Trophoblast cell (in vitro differentiated cells and primary cell): Measurements from ENCODE around the gene MTURN.

ENCODE experiments used
- DNase-seq, 2 donors: peaks; one replicate each; pipeline ENCODE4 v3.0.0-alpha.2; 2016
- H2AFZ ChIP-seq: 2 replicates; pipeline ENCODE4 v1.6.1; 2013; ENCODE audit warnings: low read length, moderate library complexity, mild to moderate bottlenecking; ENCODE audit not compliant: insufficient read depth, poor library complexity
- H2AK5ac ChIP-seq: 2 replicates; pipeline ENCODE4 v1.6.1; 2013; ENCODE audit warnings: mild to moderate bottlenecking, low read length
- H2BK120ac ChIP-seq: 2 replicates; pipeline ENCODE4 v1.6.1; 2013; ENCODE audit warnings: low read length, mild to moderate bottlenecking, moderate library complexity; ENCODE audit not compliant: insufficient read depth, poor library complexity
- H2BK12ac ChIP-seq: 2 replicates; pipeline ENCODE4 v1.6.1; 2013; ENCODE audit warnings: mild to moderate bottlenecking, low read length, moderate library complexity
- H2BK5ac ChIP-seq: 2 replicates; pipeline ENCODE4 v1.6.1; 2013; ENCODE audit warnings: low read length, low read depth, moderate library complexity, mild to moderate bottlenecking; ENCODE audit not compliant: poor library complexity
- H3K14ac ChIP-seq: 2 replicates; pipeline ENCODE4 v1.6.1; 2013; ENCODE audit warnings: mild to moderate bottlenecking, low read length
- H3K18ac ChIP-seq: 2 replicates; pipeline ENCODE4 v1.6.1; 2013; ENCODE audit warnings: mild to moderate bottlenecking, low read length
- H3K23ac ChIP-seq: 2 replicates; pipeline ENCODE4 v1.6.1; 2013; ENCODE audit warnings: low read length
- H3K27ac ChIP-seq: 2 replicates; pipeline ENCODE4 v1.5.1; 2013; ENCODE audit warnings: low read depth, mild to moderate bottlenecking, inconsistent platforms, low read length, moderate library complexity
- H3K27me3 ChIP-seq: 2 replicates; pipeline ENCODE4 v1.6.1; 2013; ENCODE audit warnings: inconsistent platforms, mild to moderate bottlenecking, low read length, moderate library complexity; ENCODE audit not compliant: insufficient read depth
- H3K36me3 ChIP-seq, 2 experiments: 1 replicate in 1 of 2; 2 replicates in 1 of 2; pipeline ENCODE4 v1.6.1; 2013; ENCODE audit warnings: low read length in 2 of 2, mild to moderate bottlenecking in 2 of 2, moderate library complexity in 1 of 2; ENCODE audit not compliant: insufficient read depth in 2 of 2, control insufficient read depth in 1 of 2
- H3K4ac ChIP-seq: 2 replicates; pipeline ENCODE4 v1.6.1; 2013; ENCODE audit warnings: low read depth, mild to moderate bottlenecking, low read length, moderate library complexity
- H3K4me1 ChIP-seq, 2 experiments: 1 replicate in 1 of 2; 2 replicates in 1 of 2; pipeline ENCODE4 v1.6.1; 2013; ENCODE audit warnings: low read length in 2 of 2, mild to moderate bottlenecking in 2 of 2, moderate library complexity in 1 of 2; ENCODE audit not compliant: insufficient read depth in 2 of 2, control insufficient read depth in 1 of 2
- H3K4me2 ChIP-seq: 2 replicates; pipeline ENCODE4 v1.6.1; 2013; ENCODE audit warnings: inconsistent platforms, mild to moderate bottlenecking, low read length, moderate library complexity
- H3K4me3 ChIP-seq: 2 replicates; pipeline ENCODE4 v1.5.1; 2013; ENCODE audit warnings: mild to moderate bottlenecking, low read depth, low read length, inconsistent platforms
- H3K79me1 ChIP-seq: one replicate; pipeline ENCODE4 v1.6.1; 2013; ENCODE audit warnings: low read length
- H3K79me2 ChIP-seq: 2 replicates; pipeline ENCODE4 v1.6.1; 2013; ENCODE audit warnings: low read length, mild to moderate bottlenecking; ENCODE audit not compliant: control insufficient read depth, insufficient read depth, poor library complexity
- H3K9ac ChIP-seq: 2 replicates; pipeline ENCODE4 v1.6.1; 2013; ENCODE audit warnings: mild to moderate bottlenecking, low read length
- H3K9me3 ChIP-seq: 2 replicates; pipeline ENCODE4 v1.6.1; 2013; ENCODE audit warnings: low read depth, mild to moderate bottlenecking, control low read depth, inconsistent platforms, low read length; ENCODE audit not compliant: insufficient read depth
- H4K12ac ChIP-seq: 2 replicates; pipeline ENCODE4 v1.6.1; 2013; ENCODE audit warnings: low read depth, mild to moderate bottlenecking, low read length, moderate library complexity
- H4K8ac ChIP-seq: 2 replicates; pipeline ENCODE4 v1.6.1; 2013; ENCODE audit warnings: low read depth, mild to moderate bottlenecking, low read length, moderate library complexity
- H4K91ac ChIP-seq: one replicate; pipeline ENCODE4 v1.6.1; 2013; ENCODE audit warnings: low read depth, mild to moderate bottlenecking, low read length, moderate library complexity
- WGBS: extraction: QIAGEN DNeasy Blood & Tissue Kit; methylation state at CpG from one replicate; pipeline ENCODE4 v1.1.7; 2013; ENCODE audit warnings: missing lambda C conversion rate; ENCODE audit not compliant: insufficient read length, insufficient coverage; ENCODE audit errors: extremely low coverage; 5-methylcytosine and 5-hydroxymethylcytosine counted together

MTURN gene

GRCh38 chr7:30117896-30118295, 16.9 kb upstream of the MTURN start:
- Histone ChIP-seq H3K27me3 (no peaks in the 10 kb centered on the region), H3K79me1 (no peaks in the 10 kb centered on the region), H4K12ac (no peak overlapping the region), H3K4me3 (no peak overlapping the region), H3K23ac (no peak overlapping the region), H3K18ac (no peak overlapping the region), H2AK5ac (no peak overlapping the region), H2AFZ (no peak overlapping the region), H4K8ac (no peak overlapping the region), H3K9me3 (peaks cover 3% of the 10 kb centered on the region), H3K79me2 (no peaks in the 10 kb centered on the region), H4K91ac (no peak overlapping the region), H2BK12ac (no peak overlapping the region), H3K14ac (no peak overlapping the region), H2BK120ac (no peak overlapping the region), H3K4me2 (no peak overlapping the region), H3K4me1 (peaks cover 0 to 2% of the 10 kb centered on the region in 2 experiments), H2BK5ac (no peak overlapping the region), H3K4ac (no peak overlapping the region), H3K27ac (no peak overlapping the region), H3K9ac (no peak overlapping the region), H3K36me3 (peaks cover 0 to 3% of the 10 kb centered on the region in 2 experiments)
- no peak for DNase-seq
- WGBS, result no CpG with 5 or more reads among the region's 4 CpGs

DNA sequence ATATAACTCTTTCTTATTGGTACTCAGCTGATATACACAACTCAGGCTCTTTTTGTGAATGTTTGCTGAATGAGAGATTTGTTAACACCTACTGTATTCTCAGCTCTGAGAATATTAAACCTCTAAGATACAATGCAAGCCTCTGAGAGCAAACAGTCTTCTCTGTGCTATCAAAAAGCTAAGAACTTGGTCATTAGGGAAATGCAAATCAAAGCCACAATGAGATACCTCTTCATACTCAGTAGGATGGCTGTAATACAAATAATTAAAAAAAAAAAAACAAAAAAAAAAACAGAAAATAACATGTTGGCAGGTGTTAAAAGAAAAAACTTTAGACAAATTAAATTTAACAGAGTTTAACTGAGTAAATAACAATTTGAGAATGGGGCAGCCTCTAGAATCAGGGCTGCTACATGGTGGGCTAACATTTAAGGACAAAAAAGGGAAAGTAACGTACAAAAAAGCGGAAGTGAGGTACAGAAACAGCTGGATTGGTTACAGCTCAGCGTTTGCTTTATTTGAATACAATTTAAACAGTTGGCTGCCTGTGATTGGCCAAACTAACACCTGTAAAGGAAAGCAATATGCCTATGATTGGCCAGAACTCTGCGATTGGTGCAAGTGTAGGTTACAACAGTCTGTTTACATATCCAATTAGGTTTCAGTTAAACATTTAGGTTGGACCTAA, 14.8 kb upstream of the MTURN start:
- no peak overlapping the region for H4K12ac ChIP-seq
- peaks cover 0 to 3% of the 10 kb centered on the region in 2 experiments for H3K36me3 ChIP-seq
- H2BK5ac ChIP-seq, result no peak overlapping the region
- WGBS, result no CpG with 5 or more reads among the region's 4 CpGs
- no peak overlapping the region for H3K27ac ChIP-seq
- no peaks in the 10 kb centered on the region for H3K27me3 ChIP-seq
- no peaks in the 10 kb centered on the region for H3K79me2 ChIP-seq
- no peak overlapping the region for H3K9ac ChIP-seq
- peaks cover 0 to 2% of the 10 kb centered on the region in 2 experiments for H3K4me1 ChIP-seq
- H3K14ac ChIP-seq, result no peak overlapping the region
- no peak overlapping the region for H2BK120ac ChIP-seq
- no peak overlapping the region for H4K91ac ChIP-seq
- DNase-seq, result no peak
- no peak overlapping the region for H2BK12ac ChIP-seq
- no peak overlapping the region for H4K8ac ChIP-seq
- H2AFZ ChIP-seq, result no peak overlapping the region
- no peak overlapping the region for H3K18ac ChIP-seq
- H2AK5ac ChIP-seq, result no peak overlapping the region
- H3K4me3 ChIP-seq, result no peak overlapping the region
- peaks cover 3% of the 10 kb centered on the region for H3K9me3 ChIP-seq
- no peak overlapping the region for H3K4ac ChIP-seq
- no peak overlapping the region for H3K4me2 ChIP-seq
- H3K23ac ChIP-seq, result no peak overlapping the region
- H3K79me1 ChIP-seq, result no peaks in the 10 kb centered on the region

- H3K4me1 ChIP-seq, result peaks cover 5 to 7% of the 10 kb centered on the region in 2 experiments
- H2AK5ac ChIP-seq, result no peak overlapping the region
- no peak overlapping the region for H3K23ac ChIP-seq
- H2BK120ac ChIP-seq, result no peak overlapping the region
- no peak overlapping the region for H4K12ac ChIP-seq
- H3K9me3 ChIP-seq, result peaks cover 3% of the 10 kb centered on the region
- no peak overlapping the region for H3K9ac ChIP-seq
- no peak overlapping the region for H4K91ac ChIP-seq
- peak; percentile 55 to 58 for DNase-seq
- peaks cover 22% of the 10 kb centered on the region for H3K27me3 ChIP-seq
- H3K18ac ChIP-seq, result no peak overlapping the region
- no peak overlapping the region for H4K8ac ChIP-seq
- no peak overlapping the region for H3K4ac ChIP-seq
- H3K4me2 ChIP-seq, result peak overlapping the region; percentile 100
- H3K79me1 ChIP-seq, result peaks cover 2% of the 10 kb centered on the region
- H3K4me3 ChIP-seq, result peak overlapping the region; percentile 74
- H3K14ac ChIP-seq, result no peak overlapping the region
- no CpG with 5 or more reads among the region's 13 CpGs for WGBS
- no peak overlapping the region for H2BK12ac ChIP-seq
- H3K36me3 ChIP-seq, result no peaks in the 10 kb centered on the region
- H2BK5ac ChIP-seq, result no peak overlapping the region
- peak overlapping the region; percentile 77 for H2AFZ ChIP-seq
- no peak overlapping the region for H3K27ac ChIP-seq
- H3K79me2 ChIP-seq, result no peaks in the 10 kb centered on the region
These were observed 813 bp upstream of the MTURN start for GRCh38 chr7:30133736-30134610.

GRCh38 chr7:30135301-30136116, 723 bp downstream of the MTURN start:
- H3K4me3 ChIP-seq, result peak overlapping the region; percentile 74

More at GRCh38 chr7:30135301-30136116, 723 bp downstream of the MTURN start:
- H2AK5ac ChIP-seq, result no peak overlapping the region
- H4K91ac ChIP-seq, result no peak overlapping the region
- peaks cover 22% of the 10 kb centered on the region for H3K27me3 ChIP-seq
- no peaks in the 10 kb centered on the region for H3K79me2 ChIP-seq
- H3K23ac ChIP-seq, result no peak overlapping the region
- H3K4me1 ChIP-seq, result peaks cover 5 to 7% of the 10 kb centered on the region in 2 experiments
- H3K4ac ChIP-seq, result peak overlapping the region; percentile 25
- peak overlapping the region; percentile 77 for H3K18ac ChIP-seq
- H3K14ac ChIP-seq, result peak overlapping the region; percentile 52
- DNase-seq, result peak in 1 of 2 donors; percentile 25
- no peaks in the 10 kb centered on the region for H3K36me3 ChIP-seq
- peak overlapping the region; percentile 36 for H3K9ac ChIP-seq
- peaks cover 2% of the 10 kb centered on the region for H3K79me1 ChIP-seq
- peak overlapping the region; percentile 24 for H2BK120ac ChIP-seq
- H3K27ac ChIP-seq, result no peak overlapping the region
- no CpG with 5 or more reads among the region's 93 CpGs for WGBS
- peaks cover 3% of the 10 kb centered on the region for H3K9me3 ChIP-seq
- H2BK12ac ChIP-seq, result no peak overlapping the region
- H2AFZ ChIP-seq, result peak overlapping the region; percentile 91
- peak overlapping the region; percentile 100 for H3K4me2 ChIP-seq
- H2BK5ac ChIP-seq, result no peak overlapping the region
- H4K8ac ChIP-seq, result peak overlapping the region; percentile 77
- H4K12ac ChIP-seq, result no peak overlapping the region
